GM18907 (cell line): Measurements from ENCODE around the gene RHBDD3.

Experiments
- ATAC-seq: cut with Tn5 transposase; IDR thresholded peaks from one replicate; pipeline ENCODE4 v1.9.1; 2021; ENCODE audit warnings: mild to moderate bottlenecking, moderate library complexity; ENCODE audit not compliant: unreplicated experiment

RHBDD3 gene

DNA sequence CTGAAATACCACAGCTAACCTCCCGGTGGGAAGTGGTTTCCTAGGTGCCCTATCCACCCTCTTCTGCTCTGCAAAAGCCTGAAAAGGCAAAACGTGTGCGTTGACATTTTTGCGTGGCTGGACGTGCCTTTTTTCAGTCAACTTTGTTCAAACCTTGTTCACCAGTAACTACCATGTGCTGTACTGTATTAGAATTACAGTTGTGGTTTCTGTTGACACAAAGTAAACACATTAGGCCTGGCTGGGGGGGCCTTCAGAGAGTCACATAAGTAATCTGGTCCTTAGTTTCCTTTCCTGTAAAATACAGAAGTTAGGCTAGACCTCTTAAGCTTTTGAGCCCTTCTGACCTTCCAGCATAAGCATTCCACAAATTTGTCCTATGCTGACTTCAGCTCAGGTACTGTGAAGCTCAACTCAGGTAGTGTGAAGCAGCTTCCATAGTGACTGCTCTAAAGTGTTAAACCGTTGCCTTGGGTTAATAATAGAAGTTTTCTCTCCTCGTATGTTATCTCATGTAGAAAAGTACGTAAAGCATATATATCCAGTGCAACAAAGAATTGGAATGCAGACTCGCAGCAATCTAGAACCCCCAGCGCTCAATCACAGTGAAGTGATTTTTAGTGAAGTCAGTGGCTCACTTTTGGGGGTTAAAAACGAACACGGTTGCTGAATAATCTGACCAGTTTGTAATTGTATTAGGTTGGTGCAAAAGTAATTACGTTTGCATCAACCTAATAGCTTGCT is 2.1 kb upstream of the RHBDD3 start:
- no peak for ATAC-seq

DNA sequence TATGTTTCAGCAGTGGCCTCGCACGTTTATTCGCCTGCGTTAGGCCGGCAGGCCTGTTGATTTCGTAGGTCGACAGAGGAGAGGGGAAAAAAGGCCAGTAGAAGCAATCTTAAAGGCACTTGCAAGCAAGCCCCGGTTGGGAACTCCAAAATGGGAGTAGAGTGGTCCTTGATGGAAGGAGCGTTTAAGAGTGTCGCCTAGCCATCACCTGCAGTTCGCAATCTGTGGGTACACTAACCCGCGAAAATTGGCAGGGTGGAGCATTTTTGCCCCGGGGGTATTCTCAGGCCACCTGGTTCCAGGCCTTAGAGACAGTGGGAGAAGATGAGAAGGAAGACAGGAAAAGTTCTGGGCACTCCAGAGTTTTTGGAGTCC is 1.4 kb upstream of the RHBDD3 start:
- ATAC-seq, result no peak

DNA sequence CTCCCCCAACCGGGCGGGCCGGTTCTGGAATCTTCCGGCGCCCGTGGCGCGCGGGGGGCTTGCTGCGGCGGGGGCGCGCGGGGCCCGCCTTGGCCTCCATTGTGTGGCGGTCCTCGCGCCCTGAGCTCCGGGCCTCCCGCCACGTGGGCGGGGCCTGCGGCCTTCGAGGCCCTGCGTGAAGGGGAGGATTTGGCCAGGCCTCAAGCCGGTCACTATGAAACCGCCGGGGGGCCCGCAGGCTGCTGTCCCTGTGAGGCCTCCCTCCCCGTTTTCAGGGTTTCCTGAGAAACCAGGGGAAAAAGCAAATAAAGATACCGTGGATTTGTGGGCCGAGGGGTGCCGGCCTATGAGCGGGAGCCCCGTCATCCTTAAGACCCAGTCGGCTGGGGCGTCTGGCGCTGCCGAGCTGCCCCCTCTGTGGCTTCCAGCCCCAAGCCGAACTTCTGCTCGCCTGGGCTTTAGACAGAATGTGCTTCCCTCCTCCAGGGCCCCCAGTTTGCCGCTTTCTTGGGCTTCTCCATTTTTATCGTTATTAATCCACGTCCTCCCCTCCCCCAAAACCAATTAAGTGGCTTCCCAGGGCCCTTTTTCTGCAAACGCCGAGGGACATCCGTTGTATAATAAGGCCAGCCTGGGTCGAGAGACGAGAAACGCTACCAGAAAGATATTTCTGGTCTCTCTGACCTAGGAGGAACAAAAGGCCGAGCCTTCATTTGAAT is 889 bp upstream of the RHBDD3 start:
- peak; percentile 14 for ATAC-seq

DNA sequence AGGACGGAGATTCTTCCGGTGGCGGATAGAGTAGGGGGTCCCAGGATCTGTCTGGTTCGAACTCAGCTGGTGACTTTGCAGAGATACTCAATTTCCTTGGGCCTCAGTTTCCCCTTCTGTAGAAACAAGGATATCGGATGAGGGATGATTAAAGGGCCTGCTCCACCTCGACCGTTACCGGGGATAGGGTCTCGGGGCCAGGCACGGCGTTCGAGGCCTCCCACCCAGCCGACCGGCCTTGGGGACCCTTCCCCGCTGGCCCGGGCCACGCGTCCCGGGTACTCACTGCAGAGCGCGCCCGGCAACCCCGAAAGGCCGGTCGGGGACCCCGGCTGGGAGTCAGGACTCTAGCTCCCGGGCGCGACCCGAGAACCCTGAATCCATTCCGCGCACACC is 321 bp downstream of the RHBDD3 start:
- ATAC-seq, result no peak

DNA sequence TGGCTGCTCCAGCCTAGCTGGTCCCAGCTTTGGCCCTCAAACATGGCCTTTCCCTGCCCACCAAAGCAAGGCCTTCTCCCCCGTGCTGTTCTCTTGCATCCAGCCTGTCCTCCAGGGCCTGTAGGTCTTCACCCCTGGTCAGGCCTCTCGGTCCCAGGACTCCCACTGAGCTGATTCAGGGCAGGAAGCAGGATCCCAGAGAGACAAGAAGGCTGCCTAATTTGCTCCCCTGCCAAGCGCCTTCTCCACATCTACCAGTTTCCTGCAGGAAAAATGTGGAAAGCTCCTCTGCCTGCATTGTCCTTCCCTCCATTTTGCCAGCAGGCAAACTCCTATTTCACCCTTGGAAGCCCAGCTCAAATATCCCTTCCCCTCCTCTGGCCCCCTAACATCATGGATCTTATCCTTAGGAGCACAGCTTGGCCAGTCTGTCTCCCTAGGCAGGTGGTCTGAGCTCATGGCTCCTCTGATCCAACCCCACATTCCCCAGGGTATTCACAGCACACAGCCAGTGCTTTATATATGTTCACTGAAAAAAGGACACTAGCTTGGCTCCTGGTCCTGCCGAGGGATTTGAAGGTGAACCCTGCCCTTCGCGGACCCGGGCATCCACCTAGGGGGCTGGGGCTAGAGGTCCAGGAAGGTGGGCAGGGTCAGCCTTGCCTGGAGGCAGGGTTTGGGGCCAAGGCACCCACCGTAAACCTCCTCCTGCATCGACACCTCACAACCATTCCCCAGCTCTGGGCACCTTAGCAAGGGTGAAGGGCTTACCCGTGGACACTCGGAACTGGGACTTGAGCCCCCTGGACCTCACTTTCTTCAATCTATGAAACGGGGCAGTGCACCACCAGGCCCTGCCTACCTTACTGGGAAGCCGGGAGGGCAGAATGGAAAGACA is 968 bp downstream of the RHBDD3 start:
- ATAC-seq, result no peak

DNA sequence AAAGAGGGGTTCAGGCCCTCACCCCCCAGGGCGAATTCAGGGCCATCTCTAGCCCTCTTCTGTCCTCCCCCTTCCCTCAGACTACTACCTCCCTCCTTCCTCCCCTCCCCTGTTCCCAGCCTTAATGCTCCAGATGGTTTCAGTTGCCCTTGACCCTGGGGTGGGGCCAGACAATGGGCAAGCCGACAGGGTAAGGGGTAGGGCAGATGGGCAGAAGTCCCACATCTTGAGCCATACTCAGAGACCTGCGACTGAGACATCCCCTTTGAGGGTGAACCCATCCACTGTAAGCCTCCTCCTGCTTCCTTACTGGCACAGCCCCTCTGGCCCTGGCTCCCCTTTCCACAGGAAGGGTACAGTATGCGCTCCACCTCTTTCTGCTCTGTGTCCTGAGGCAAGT is 1.9 kb downstream of the RHBDD3 start:
- no peak for ATAC-seq

DNA sequence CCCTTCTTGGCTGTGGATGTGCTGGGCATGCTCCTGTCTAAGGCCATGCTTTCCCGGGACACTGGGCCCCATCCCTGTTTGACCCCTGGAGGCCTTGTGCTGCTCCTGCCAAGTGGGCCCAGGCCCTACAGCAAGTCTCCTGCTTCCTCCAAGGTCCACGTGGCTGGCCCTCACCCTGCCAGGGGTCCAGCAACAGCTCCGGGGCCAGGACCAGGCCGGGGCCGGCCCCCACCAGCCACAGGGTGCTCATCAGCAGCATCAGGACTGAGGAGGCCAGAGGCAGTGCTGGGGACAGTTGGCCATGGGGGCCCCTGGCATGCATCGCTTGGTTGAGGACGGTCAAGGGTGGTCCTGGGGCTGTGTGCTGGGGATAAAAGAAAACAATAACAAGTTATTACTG is 2.5 kb downstream of the RHBDD3 start:
- ATAC-seq, result no peak

DNA sequence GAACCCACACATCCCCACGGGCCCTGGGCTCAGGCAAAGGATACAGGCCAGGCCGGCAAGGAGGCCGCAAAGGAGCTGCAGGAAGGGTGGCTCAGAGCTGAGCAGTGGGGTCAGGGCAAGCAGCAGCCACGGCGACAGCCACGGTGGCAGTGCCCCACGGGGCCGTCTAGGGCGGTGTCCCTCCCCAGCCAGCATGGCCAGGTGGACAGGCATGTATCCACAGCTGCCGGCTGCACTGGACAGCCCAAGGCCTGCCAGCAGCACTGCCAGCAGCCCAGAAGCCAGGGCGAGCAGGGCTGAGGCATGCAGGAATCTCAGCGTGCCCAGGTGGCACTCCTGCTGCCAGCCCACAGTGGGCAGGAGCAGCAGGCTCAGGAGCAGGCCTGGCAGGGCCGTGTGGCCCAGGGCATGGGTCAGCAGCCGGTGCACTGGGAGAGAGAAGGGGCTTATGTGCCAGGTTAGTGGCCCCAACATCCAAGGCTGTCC is 3.9 kb downstream of the RHBDD3 start:
- no peak for ATAC-seq

DNA sequence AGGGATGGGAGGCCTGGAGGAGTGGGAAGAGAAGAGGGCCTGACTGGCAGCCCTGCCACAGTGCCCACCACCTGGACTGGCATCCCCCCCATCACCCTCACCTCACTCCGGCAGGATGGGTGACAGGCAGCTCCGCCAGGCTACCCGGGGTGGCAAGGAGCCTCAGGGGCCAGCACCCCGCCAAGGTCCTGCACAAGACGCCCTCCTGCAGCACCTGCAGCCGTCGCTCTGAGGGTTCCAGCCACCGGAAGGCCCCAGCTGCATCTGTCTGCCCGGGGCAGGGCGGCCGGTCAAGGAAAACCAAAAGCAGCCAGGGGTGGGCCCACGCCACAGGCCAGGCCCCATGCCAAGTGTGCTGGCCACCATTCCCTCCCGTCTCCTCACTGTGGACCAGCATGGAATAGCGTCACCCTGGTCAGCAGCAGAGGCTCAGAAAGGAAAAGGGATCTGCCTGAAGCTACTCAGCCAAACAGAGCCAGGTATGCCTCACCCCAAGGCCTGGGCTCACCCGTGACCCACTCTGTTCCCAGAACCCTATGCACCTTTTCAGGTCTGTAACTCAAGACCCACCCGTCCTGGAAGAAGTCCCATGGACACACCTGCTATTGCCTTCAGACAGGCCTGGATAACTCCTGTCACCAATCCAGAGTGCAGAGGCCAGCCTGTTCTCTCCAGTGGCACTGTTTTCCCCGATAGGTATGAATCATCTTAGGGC is 7.0 kb downstream of the RHBDD3 start:
- no peak for ATAC-seq

DNA sequence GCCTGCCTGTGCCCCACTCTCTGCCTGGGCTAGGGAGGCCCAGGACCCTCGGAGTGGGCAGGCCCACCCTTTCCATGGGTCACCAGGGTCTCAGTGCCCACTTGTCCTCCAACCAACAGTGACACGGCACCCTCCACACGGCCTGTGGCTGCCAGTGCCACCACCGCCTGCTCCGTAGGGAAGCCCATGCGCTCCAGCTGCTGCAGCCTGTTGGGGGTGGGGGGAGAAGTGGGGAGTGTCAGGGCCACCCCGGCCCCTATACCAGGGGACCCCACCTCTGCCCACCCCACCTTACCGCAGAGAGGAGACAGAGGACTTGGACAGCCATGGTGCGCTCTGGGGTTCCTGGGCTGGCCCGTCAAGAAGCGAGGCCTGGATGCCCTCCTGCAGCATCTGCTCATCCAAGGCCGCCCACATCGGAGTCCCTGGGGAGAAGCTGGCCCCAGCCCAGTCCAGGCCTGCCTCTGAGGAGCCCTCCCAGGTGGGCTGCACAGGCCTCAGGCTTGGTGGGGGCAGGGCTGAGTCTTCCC is 7.7 kb downstream of the RHBDD3 start:
- ATAC-seq, result no peak

DNA sequence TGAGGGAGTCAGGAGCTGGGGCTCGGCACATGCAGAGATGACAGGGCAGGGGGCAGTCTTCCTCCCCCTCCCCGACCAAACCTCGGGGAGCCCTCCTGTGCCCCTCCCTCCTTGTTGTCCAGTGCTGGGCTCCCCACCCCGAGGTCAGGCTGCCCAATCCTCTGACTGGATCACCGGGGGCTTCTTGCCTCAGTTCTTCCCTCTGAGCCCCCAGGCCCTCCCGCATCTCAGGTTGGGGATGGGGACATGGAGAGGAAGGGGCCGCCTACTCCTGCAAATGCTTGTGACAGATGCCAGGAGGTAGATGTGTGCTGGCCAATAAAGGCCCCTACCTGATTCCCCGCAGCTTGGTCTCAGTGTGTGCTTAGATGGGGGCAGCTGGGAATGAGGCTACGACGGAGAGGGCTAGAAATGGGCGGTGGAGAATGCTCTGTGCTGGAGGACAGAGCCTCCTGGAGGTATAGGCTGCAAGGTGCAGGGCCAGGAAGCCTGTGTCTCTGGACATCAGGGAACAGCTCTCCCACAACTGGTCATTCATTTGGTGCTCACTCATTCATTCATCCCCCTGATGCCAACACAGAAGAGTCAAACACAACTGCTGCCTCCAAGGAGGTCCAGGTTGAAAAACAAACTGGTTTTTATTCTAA is 8.4 kb downstream of the RHBDD3 start:
- ATAC-seq, result no peak

DNA sequence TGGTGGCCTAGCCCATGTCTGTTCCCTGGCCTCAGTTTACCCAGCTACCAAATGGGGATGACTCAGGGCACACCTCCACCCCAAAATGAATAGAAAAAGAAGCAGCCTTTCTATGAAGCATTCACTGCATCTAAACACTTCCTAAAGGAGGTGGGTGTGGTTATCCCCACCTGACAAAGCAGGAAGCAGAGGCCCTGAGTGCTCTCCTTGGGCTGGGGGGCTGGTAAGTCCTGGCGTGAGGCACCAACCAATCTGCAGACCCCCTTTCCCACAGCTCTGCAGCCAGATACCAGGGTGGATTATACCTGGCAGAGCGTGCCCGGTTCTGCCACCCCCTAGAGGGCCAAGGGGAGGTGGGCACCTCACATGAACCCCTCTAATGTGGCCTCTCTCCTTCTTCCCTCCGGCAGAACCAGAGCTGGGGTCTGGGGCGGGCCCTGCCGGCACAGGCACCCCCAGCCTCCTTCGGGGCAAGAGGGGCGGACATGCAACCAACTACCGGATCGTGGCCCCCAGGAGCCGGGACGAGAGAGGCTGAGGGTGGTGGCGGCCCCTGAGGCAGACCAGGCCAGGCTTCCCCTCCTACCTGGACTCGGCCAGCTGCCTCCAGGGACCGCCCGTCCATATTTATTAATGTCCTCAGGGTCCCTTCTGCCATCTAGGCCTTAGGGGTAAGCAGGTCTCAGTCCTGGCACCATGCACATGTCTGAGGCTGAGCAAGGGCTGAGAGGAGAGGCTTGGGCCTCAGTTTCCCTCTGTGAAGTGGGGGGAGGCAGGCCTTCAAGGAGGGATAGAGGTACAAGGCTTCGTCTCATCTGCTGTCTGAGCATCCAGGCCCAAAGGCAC is 9.2 kb downstream of the RHBDD3 start:
- ATAC-seq, result no peak

DNA sequence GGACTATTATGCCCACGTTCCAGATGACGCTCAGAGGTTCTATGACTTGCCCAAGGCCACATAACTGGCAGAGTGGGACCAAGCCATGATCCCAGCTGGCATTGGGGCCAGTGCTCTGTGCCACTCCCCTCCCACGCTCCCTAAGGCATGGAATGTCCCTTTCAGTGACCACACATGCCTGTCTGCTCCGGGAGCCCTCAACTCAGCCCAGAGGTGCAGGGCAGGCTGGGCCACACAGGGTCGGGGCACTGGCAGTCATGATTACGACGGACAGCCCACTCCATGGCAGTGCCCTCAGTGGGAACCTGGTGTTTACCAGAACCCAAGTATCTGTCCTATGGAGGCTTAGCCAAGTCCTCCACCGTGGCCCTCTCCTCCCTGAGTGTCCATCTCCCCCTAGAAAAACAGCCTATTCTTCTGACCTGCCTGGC is 10.0 kb downstream of the RHBDD3 start:
- ATAC-seq, result no peak

DNA sequence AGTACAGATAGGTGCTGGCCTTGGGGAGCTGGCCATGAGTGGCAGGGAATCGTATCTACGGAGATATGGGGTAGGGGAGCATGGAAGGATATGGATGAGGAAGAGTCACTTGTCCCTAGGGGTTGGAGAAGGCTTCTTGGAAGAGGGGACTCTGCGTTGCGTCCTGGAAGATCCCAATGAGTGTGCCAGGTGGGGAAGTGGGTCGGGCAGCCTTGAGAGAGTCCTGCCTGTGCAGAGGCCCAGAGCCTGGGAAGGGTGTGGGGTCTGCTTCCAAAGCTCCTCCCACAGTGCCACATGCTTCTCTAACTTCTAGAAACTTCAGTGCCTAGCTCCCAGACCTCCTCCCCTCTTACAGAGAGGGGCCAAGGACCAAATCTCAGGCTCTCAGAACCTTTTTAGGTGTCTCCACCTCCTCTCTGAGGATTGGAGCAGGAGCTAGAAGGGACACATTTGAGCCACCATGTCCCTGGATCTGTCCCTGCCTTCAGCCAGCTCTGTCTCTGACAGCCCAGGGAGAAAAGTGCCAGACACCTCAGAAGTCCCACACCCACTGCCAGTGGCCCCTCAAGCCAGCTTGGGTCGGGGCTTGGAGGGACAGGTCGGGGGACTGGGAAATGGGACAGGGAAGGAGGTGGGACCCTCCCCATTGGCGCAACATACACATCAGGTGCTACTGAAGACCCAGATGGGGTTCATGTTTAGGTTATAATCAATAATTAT is 11.0 kb downstream of the RHBDD3 start:
- no peak for ATAC-seq

DNA sequence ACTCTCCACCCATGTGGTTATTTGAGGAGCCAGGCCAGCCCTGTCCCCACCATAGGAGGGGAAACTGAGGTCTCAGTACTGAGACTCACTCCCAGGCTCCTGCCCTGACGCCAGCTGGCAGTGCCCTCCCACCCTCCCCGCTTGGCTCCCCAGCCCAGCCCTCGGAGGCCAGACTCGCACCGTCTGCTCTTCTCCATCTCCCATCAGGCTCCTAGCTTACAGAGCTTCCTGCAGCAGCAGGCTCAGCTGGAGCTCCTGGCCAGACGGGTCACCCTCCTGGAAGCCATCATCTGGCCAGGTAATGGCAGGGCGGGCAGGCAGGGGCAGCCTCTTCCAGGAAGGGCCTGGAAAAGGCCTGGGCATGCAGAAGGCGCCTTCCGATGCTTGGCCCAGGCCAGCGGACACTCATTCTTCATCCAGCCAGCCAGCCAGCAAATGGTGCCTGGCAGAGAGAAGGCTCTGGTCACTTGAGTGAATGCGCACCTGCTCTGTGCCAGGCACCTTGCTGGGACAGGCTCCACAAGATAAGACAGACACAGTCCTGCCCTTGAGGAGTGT is 12.6 kb downstream of the RHBDD3 start:
- ATAC-seq, result no peak

DNA sequence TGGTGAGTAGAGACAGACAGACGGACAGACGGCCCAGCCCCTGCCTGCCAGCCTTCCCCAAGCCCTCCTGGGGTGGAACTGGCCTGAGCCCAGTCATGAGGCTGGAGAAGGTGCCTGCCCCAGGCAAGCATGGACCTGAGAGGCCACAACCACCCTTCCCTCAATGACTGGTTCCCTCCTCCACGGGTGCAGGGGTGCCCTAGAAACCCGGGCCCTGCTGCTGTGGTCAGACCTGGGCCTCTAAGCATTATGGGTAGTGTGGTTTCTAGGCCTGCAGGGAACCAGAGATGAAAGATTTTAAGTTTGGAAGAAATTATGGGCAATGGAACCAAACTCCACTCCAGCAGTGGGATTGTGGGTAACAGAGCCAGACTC is 13.5 kb downstream of the RHBDD3 start:
- ATAC-seq, result no peak

DNA sequence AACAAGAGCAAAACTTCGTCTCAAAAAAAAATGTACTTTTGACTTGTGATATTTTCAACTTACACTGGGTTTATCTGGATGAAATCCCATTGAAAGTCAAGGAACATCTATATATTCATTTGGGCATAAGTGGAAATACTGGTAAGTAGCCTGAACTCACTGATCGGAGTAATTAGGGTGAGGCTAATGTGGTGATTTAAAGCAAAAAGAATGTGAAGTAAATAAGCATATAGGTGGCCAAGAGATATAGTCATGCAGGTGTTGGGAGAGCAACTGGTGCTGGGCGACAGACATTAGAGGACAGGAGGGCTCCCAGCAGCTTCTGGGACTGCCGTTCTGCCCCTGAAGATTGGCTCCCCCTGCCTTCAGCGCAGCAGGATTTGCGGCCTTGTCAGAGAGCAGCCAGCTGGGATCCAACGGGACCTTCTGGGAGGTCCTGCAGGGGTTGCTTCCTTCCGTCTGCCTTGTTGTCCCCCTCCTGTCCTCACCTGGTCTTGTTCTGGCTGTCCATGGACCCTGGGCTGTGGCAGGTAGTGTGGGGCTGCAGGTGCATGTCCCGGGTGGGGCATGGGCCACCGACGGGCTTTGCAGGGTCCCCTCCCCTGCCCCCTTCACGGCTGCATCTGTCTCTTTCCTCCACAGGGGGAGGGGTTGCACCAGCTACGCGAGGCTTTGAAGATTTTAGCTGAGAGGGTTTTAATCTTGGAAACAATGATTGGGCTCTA is 14.1 kb downstream of the RHBDD3 start:
- ATAC-seq, result no peak
